ENCODE results near the gene KIAA1217.
A peak's percentile ranks its signal among the peaks of the same experiment; 100 is the strongest.

The KIAA1217 gene

GRCh38 chr10:24451325-24451820, 242.4 kb downstream of the KIAA1217 start:
- Histone ChIP-seq H2AFZ (ENCODE audit: low read depth, low read length) (no peak overlapping the region), H3K4me1 (ENCODE audit: insufficient read depth, low read length) (peaks cover 10% of the 10 kb centered on the region), H3K9ac (ENCODE audit: low read depth, low read length) (no peak overlapping the region), H3K27ac (ENCODE audit: low read length) (no peak overlapping the region), H3K4me3 (ENCODE audit: low read depth in 1 of 2, low read length in 2 of 2) (no peak overlapping the region), H3K9me3 (ENCODE audit: insufficient read depth, low read length, severe bottlenecking) (no peaks in the 10 kb centered on the region), H3K4me2 (ENCODE audit: insufficient read depth, low read length) (no peak overlapping the region), H4K20me1 (ENCODE audit: insufficient read depth, low read length) (no peaks in the 10 kb centered on the region), H3K79me2 (ENCODE audit: insufficient read depth, low read length) (no peaks in the 10 kb centered on the region), H3K36me3 (ENCODE audit: insufficient read depth, low read length) (no peaks in the 10 kb centered on the region), H3K27me3 (ENCODE audit: insufficient read depth, low read length, poor library complexity) (no peaks in the 10 kb centered on the region)
- ATAC-seq (ENCODE audit: insufficient read depth, low read depth) (peak; percentile 99), DNase-seq (peak; percentile 69)
- no peak for TF ChIP-seq EZH2 (IDR thresholded peaks at IDR 0.05; ENCODE audit: borderline replicate concordance, low read depth, low read length, severe bottlenecking)
- TF ChIP-seq CTCF (IDR thresholded peaks at IDR 0.05; ENCODE audit: borderline replicate concordance, extremely low read depth, low read length, poor library complexity, severe bottlenecking): no peak

GRCh38 chr10:24452030-24452429, 243.1 kb downstream of the KIAA1217 start:
- no peak overlapping the region for H2AFZ ChIP-seq (ENCODE audit: low read depth, low read length)
- no peaks in the 10 kb centered on the region for H3K36me3 ChIP-seq (ENCODE audit: insufficient read depth, low read length)
- H3K79me2 ChIP-seq (ENCODE audit: insufficient read depth, low read length): no peaks in the 10 kb centered on the region
- H3K27ac ChIP-seq (ENCODE audit: low read length): no peak overlapping the region
- ATAC-seq (ENCODE audit: insufficient read depth, low read depth): no peak
- TF ChIP-seq EZH2 (IDR thresholded peaks at IDR 0.05; ENCODE audit: borderline replicate concordance, low read depth, low read length, severe bottlenecking): no peak
- TF ChIP-seq CTCF (IDR thresholded peaks at IDR 0.05; ENCODE audit: borderline replicate concordance, extremely low read depth, low read length, poor library complexity, severe bottlenecking): no peak
- H3K4me3 ChIP-seq (ENCODE audit: low read depth in 1 of 2, low read length in 2 of 2): no peak overlapping the region
- H3K4me2 ChIP-seq (ENCODE audit: insufficient read depth, low read length): no peak overlapping the region
- no peak overlapping the region for H3K9ac ChIP-seq (ENCODE audit: low read depth, low read length)
- H3K9me3 ChIP-seq (ENCODE audit: insufficient read depth, low read length, severe bottlenecking): no peaks in the 10 kb centered on the region
- no peaks in the 10 kb centered on the region for H3K27me3 ChIP-seq (ENCODE audit: insufficient read depth, low read length, poor library complexity)
- no peaks in the 10 kb centered on the region for H4K20me1 ChIP-seq (ENCODE audit: insufficient read depth, low read length)
- no peak for DNase-seq
- peaks cover 10% of the 10 kb centered on the region for H3K4me1 ChIP-seq (ENCODE audit: insufficient read depth, low read length)

GRCh38 chr10:24453404-24453830, 244.5 kb downstream of the KIAA1217 start:
- Histone ChIP-seq H3K9ac (ENCODE audit: low read depth, low read length) (no peak overlapping the region), H3K27ac (ENCODE audit: low read length) (no peak overlapping the region), H4K20me1 (ENCODE audit: insufficient read depth, low read length) (no peaks in the 10 kb centered on the region), H3K9me3 (ENCODE audit: insufficient read depth, low read length, severe bottlenecking) (no peaks in the 10 kb centered on the region), H2AFZ (ENCODE audit: low read depth, low read length) (no peak overlapping the region), H3K4me2 (ENCODE audit: insufficient read depth, low read length) (no peak overlapping the region), H3K27me3 (ENCODE audit: insufficient read depth, low read length, poor library complexity) (no peaks in the 10 kb centered on the region), H3K79me2 (ENCODE audit: insufficient read depth, low read length) (no peaks in the 10 kb centered on the region), H3K36me3 (ENCODE audit: insufficient read depth, low read length) (no peaks in the 10 kb centered on the region), H3K4me3 (ENCODE audit: low read depth in 1 of 2, low read length in 2 of 2) (no peak overlapping the region), H3K4me1 (ENCODE audit: insufficient read depth, low read length) (peaks cover 10% of the 10 kb centered on the region)
- ATAC-seq (ENCODE audit: insufficient read depth, low read depth): no peak
- TF ChIP-seq CTCF (IDR thresholded peaks at IDR 0.05; ENCODE audit: borderline replicate concordance, extremely low read depth, low read length, poor library complexity, severe bottlenecking): no peak
- TF ChIP-seq EZH2 (IDR thresholded peaks at IDR 0.05; ENCODE audit: borderline replicate concordance, low read depth, low read length, severe bottlenecking): no peak
- no peak for DNase-seq

- no peak for DNase-seq
- Histone ChIP-seq H3K4me2 (ENCODE audit: insufficient read depth, low read length) (no peak overlapping the region), H3K4me1 (ENCODE audit: insufficient read depth, low read length) (peaks cover 10% of the 10 kb centered on the region), H3K36me3 (ENCODE audit: insufficient read depth, low read length) (no peaks in the 10 kb centered on the region), H4K20me1 (ENCODE audit: insufficient read depth, low read length) (no peaks in the 10 kb centered on the region), H3K27me3 (ENCODE audit: insufficient read depth, low read length, poor library complexity) (no peaks in the 10 kb centered on the region), H3K79me2 (ENCODE audit: insufficient read depth, low read length) (no peaks in the 10 kb centered on the region), H3K9ac (ENCODE audit: low read depth, low read length) (no peak overlapping the region), H3K9me3 (ENCODE audit: insufficient read depth, low read length, severe bottlenecking) (no peaks in the 10 kb centered on the region), H2AFZ (ENCODE audit: low read depth, low read length) (no peak overlapping the region), H3K4me3 (ENCODE audit: low read depth in 1 of 2, low read length in 2 of 2) (no peak overlapping the region), H3K27ac (ENCODE audit: low read length) (no peak overlapping the region)
- TF ChIP-seq CTCF (IDR thresholded peaks at IDR 0.05; ENCODE audit: borderline replicate concordance, extremely low read depth, low read length, poor library complexity, severe bottlenecking) (no peak), EZH2 (IDR thresholded peaks at IDR 0.05; ENCODE audit: borderline replicate concordance, low read depth, low read length, severe bottlenecking) (no peak)
- no peak for ATAC-seq (ENCODE audit: insufficient read depth, low read depth)
Measured at GRCh38 chr10:24453973-24454372, 245.0 kb downstream of the KIAA1217 start.
